GM21367 (cell line): ENCODE data around the gene RPRD2.

Source experiments
- ATAC-seq: cut with Tn5 transposase; IDR thresholded peaks from one replicate; pipeline ENCODE4 v1.9.1; 2021; ENCODE audit not compliant: unreplicated experiment

The RPRD2 gene

DNA sequence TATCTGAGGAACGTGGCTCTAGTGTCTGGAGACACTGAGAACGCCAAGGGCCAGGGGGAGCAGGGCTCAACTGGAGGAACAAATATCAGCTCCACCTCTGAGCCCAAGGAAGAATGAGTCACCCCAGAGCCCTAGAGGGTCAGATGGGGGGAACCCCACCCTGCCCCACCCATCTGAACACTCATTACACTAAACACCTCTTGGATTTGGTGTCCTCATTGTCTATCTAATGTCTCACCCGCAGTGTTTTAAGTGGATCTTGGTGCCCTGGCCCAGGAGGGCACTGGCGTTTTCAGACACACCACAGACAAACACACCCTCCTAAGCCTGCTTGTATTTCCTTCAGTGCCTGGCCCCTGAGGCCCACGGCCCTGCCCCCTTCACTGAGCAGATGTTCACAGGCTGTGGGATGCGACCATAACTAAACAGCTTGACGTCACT, 149.4 kb downstream of the RPRD2 start:
- ATAC-seq = no peak

DNA sequence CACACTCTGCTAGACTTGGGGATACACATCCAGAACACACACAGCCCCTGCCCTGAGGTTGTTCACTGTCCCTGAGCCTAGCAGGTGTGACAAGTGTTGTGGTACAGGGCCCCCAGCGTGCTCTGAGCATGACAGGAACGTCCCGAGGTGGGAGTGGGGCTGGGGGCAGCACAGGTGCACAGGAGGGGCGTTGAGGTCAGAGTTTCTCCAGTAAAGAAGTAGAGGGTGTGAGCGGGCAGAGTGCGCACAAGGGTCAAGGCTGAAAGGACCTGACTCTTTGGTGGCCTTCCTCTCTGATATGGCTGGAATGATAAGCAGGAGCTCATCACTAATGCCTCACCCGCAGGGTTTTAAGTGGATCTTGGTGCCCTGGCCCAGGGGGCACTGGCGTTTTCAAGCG, 150.3 kb downstream of the RPRD2 start:
- no peak for ATAC-seq

DNA sequence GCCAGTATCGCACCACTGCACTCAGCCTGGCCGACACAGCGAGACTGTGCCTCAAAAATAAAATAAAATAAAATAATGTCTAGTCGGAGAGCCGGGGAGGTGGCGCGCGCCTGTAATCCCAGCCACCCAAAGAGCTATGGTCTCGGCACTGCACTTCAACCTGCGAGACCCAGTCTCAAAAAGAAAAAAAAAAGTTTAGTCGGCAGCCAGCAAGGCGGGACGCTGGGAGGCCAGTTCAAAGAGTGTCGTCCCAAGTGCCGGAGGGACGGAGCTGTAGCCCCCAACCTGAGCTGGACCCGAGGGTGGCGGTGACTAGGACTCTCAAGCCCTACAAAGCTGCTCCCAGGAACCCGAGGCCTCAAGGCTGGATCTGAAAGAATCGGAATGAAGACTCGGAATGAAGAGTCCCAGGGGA, 151.0 kb downstream of the RPRD2 start:
- ATAC-seq = no peak

DNA sequence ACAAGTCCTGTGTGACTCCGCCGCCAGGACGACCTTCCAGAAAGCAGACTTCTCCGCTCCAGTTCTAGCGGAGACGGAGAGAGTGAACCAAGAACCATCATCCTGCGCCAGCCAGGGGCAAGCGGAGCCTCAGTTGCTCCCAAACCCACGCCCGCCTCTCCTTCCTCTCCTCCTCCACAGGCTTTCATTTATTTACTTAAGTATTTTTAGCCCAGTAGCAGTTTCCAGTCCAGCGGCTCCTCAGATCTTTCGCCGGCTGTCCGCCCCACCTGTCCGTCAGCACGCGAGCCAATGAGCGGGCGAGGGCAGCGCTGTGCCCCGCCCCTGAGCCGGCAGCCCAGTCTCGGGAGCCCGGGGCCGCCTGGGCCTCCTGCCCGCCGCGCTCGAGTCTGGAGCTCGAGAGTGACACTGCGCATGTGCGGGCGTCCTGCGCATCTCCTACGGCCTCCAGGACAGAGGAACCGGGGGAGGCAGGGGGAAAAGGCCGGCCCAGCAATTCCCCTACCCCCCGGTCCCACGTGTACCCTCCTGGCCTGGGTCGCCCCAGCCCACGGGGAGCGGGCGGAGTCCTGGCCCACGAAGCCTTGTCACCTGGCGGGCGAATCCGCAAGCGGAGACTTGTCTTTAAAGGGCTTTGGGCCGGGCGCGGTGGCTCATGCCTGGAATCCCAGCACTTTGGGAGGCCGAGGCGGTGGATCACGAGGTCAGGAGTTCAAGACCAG, 151.5 kb downstream of the RPRD2 start, which contains the start of gene FALEC:
TSS of gene FALEC (plus strand) at position 425 of the 722 bp plus-strand sequence.
- ATAC-seq = peak; percentile 92

DNA sequence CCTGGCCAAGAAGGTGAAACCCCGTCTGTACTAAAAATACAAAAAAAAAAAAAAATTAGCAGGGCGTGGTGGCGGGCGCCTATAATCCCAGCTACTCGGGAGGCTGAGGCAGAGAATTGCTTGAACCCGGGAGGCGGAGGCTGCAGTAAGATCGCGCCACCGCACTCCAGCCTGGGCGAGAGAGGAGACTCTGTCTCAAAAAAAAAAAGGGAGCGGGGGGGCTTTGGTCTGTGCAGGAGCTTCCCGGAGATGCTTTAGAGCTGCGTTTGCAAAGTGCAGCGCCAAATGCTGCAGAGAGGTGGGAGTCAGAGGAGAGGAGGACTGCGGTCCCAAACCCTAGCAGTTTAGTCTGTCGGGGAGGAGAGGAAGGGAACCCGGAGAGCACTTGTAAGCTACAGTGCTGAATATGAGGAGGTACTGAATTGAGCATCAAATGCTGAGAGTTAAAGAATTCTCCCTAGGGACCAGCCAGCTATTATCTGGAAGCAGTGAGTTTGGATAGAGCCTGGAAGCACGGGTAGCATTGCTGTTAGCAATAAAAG, 152.2 kb downstream of the RPRD2 start:
- ATAC-seq = no peak

DNA sequence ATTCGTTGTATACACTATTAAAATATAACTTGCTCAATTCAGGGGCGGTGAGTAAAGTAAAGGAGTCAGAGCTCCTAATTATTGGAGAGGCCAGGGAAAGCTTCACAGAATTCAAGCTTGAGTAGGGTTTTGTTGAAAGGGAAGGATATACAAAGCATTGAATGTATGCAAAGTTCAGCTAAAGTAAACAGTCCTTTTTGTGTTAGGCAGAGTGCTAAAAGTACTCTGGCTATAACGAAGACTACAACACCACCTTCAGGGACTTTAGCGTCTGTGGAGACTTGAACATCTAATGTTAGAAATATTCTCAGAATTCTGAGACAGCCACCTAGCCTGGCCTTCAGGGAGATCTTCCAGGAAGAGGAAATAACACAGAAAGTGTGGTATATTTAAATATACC, 152.7 kb downstream of the RPRD2 start:
- no peak for ATAC-seq

DNA sequence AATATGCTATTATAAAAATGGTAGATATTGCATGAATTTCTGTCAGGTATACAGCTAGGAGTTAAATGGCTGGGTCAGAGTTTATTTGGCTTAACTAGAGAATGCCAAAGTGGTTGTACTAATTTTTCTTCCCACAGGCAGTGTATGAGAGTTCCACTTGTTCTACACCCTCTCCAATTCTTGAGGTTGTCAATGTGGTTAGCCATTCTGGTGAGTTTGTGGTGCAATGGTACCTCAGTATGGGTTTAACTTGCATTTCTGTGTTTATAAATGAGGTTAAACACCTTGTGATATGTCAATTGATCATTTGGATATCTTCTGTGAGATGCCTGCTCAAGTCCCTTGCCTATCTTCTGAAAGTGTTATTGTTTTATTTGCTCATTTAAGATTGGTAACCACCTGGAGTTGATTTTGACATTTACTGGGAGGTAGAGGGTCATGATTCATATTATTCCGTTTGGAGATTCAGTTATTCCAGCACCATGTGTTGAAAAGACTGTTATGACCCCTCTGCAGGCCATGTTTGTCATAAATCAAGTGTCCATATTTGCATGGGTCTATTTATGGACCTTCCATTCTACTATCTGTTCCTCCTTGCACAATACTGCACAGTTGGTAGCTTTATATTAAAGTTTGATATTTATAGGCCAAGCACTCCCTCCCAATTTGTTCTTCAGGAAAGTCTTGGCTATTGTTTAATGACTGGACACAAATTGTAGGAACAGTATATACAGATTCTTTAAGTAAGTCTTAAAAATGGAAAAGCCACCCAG, 157.4 kb downstream of the RPRD2 start:
- no peak for ATAC-seq

DNA sequence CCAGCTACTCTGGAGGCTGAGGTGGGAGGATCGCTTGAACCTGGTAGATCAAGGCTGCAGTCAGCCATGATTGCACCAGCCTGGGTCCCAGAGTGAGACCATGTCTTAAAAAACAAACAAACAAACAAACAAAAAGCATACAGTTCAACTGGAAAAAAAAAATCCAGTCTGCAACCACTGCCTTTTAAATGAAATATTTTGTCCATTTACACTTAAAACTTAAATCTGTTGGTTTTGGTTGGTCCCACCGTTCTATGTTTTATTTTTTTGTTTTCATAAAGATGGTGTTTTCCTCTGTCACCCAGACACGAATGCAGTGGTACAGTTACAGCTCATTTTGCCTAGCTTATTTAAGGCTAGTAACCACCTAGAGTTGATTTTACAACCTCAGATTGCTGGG, 161.4 kb downstream of the RPRD2 start:
- no peak for ATAC-seq
